22Rv1 (cell line): Measurements from ENCODE around the gene OR4F6.

Experiments used
- ZFX ChIP-seq: fragments of 450-650 bp; IDR thresholded peaks from 2 replicates; pipeline ENCODE4 v1.6.1; 2017; ENCODE audit warnings: antibody characterized with exemption, borderline replicate concordance
- TF ChIP-seq, protein P1 (sequence below): fragments of 450-650 bp; IDR thresholded peaks from 2 replicates; pipeline ENCODE4 v1.5.1; 2017; ENCODE audit warnings: mild to moderate bottlenecking

DNA sequence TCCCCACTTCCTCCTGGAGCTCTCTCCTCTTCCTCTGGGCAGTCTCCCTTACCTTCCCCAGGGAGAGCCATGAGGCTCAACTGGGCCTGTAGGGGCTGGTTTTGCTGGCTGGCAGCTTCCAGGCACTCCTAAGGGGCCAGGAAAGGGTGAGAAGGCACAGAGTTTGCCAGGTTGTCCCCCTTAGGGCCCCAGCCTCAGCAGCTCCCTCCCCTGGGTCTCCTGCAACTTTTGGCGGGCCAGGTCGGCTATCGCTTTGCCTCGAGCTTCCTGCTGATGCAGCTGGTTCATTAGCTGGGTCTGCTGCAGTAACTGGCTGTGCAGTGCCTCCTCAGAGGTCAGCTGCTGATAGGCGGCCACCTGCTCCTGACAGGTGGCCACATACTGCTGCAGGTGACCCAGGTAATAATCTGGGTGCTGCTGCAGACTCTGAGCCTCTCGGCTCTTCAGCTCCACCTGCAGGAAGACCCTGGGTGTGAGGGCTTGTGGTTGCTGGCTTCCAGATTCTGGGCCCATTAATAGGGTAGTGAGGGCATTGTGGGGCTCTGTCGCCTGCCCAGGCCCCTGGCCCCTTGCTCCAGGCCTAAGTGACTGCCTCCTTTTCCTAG, 29.7 kb upstream of the OR4F6 start:
- TF ChIP-seq, protein P1, sequence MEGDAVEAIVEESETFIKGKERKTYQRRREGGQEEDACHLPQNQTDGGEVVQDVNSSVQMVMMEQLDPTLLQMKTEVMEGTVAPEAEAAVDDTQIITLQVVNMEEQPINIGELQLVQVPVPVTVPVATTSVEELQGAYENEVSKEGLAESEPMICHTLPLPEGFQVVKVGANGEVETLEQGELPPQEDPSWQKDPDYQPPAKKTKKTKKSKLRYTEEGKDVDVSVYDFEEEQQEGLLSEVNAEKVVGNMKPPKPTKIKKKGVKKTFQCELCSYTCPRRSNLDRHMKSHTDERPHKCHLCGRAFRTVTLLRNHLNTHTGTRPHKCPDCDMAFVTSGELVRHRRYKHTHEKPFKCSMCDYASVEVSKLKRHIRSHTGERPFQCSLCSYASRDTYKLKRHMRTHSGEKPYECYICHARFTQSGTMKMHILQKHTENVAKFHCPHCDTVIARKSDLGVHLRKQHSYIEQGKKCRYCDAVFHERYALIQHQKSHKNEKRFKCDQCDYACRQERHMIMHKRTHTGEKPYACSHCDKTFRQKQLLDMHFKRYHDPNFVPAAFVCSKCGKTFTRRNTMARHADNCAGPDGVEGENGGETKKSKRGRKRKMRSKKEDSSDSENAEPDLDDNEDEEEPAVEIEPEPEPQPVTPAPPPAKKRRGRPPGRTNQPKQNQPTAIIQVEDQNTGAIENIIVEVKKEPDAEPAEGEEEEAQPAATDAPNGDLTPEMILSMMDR: peak; percentile 24; the same call in 1 of the 2 replicates
- no peak for TF ChIP-seq ZFX
